Duodenal mucosa (tissue), 2 donors: ENCODE measurements around the gene GABRB1.
"Not testable (repeated sequence)": the region's sequence is repeated elsewhere in the genome, so short reads cannot be mapped to it uniquely, and the experiment has no call there.

Source experiments
- H3K27ac ChIP-seq: one replicate; pipeline ENCODE4 v1.7.0; 2013; ENCODE audit warnings: low read depth, low read length
- H3K27me3 ChIP-seq, 2 donors: one replicate each; pipeline ENCODE4 v1.7.0; 2013; ENCODE audit warnings: low read length in 2 of 2, control low read depth in 1 of 2; ENCODE audit not compliant: insufficient read depth in 2 of 2, control insufficient read depth in 1 of 2
- H3K36me3 ChIP-seq, 2 donors: one replicate each; pipeline ENCODE4 v1.7.0; 2013; ENCODE audit warnings: low read length in 2 of 2, control low read depth in 1 of 2; ENCODE audit not compliant: insufficient read depth in 2 of 2, control insufficient read depth in 1 of 2
- H3K4me1 ChIP-seq, 2 donors: one replicate each; pipeline ENCODE4 v1.7.0; 2013; ENCODE audit warnings: low read length in 2 of 2, control low read depth in 1 of 2; ENCODE audit not compliant: insufficient read depth in 2 of 2, control insufficient read depth in 1 of 2
- H3K4me3 ChIP-seq, 2 donors: one replicate each; pipeline ENCODE4 v1.7.0; 2013; ENCODE audit warnings: low read length in 2 of 2, low read depth in 1 of 2
- H3K9ac ChIP-seq, 2 donors: one replicate each; pipeline ENCODE4 v1.7.0; 2013; ENCODE audit warnings: low read length in 2 of 2, low read depth in 1 of 2
- H3K9me3 ChIP-seq, 2 donors: one replicate each; pipeline ENCODE4 v1.7.0; 2013; ENCODE audit warnings: low read length in 2 of 2, control low read depth in 1 of 2; ENCODE audit not compliant: control insufficient read depth in 1 of 2

GABRB1 gene

DNA sequence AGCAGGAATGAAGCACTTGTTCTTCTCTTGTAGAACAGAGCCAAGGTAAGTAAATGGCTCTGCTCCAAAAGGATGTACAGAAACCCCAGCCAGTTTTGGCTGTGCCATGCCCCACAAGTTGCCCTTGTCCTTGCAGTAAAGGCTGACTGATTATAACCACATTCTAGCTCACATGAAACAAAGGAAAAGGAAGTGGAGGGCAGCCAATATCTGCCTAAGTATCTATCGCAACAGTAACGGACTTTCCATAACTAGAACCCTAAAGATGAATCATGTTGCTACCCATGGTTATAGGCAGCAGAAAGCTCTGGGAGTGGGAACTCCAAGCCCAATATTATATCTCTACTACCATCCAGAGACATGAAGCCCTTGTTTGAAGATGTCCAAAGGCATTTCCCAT lies 336.4 kb downstream of the GABRB1 start:
- Histone ChIP-seq H3K4me1 (no peaks in the 10 kb centered on the region), H3K27ac (no peak overlapping the region), H3K9me3 (no peaks in the 10 kb centered on the region), H3K9ac (no peak overlapping the region), H3K27me3 (no peaks in the 10 kb centered on the region), H3K36me3 (no peaks in the 10 kb centered on the region), H3K4me3 (no peak overlapping the region)

- H3K27me3 ChIP-seq = no peaks in the 10 kb centered on the region
- H3K9ac ChIP-seq = no peak overlapping the region
- no peak overlapping the region for H3K27ac ChIP-seq
- no peaks in the 10 kb centered on the region for H3K9me3 ChIP-seq
- no peaks in the 10 kb centered on the region for H3K36me3 ChIP-seq
- H3K4me3 ChIP-seq = no peak overlapping the region
- no peaks in the 10 kb centered on the region for H3K4me1 ChIP-seq
Observed at GRCh38 chr4:47368211-47368610, 336.8 kb downstream of the GABRB1 start.

DNA sequence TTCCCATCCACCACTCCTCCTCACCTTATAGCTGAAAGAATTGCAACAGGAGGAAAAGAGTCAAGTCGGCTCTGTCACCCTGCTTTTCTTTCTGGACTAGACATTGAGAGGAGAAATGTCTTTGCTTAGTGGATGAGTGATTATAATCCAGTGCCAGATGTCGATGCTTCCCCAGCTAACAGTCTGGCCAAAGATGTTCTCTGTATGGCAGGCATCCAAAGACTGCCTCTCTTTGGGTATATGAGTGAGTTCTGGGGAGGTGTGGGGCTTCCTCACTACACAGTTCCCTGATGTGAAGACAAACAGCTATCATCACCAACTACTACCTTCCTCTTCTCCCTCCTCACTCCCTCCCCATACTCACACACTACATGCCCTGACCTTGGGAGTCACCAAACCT lies 341.2 kb downstream of the GABRB1 start:
- Histone ChIP-seq H3K27ac (no peak overlapping the region), H3K9ac (no peak overlapping the region), H3K4me3 (no peak overlapping the region), H3K9me3 (no peaks in the 10 kb centered on the region), H3K36me3 (no peaks in the 10 kb centered on the region), H3K4me1 (no peaks in the 10 kb centered on the region), H3K27me3 (no peaks in the 10 kb centered on the region)

GRCh38 chr4:47373174-47373573 lies 341.8 kb downstream of the GABRB1 start:
- no peaks in the 10 kb centered on the region for H3K36me3 ChIP-seq
- no peak overlapping the region for H3K4me3 ChIP-seq
- no peaks in the 10 kb centered on the region for H3K27me3 ChIP-seq
- no peak overlapping the region for H3K27ac ChIP-seq
- H3K4me1 ChIP-seq = no peaks in the 10 kb centered on the region
- H3K9me3 ChIP-seq = no peaks in the 10 kb centered on the region
- no peak overlapping the region for H3K9ac ChIP-seq

GRCh38 chr4:47373709-47374108 lies 342.3 kb downstream of the GABRB1 start:
- Histone ChIP-seq H3K9ac (no peak overlapping the region), H3K36me3 (no peaks in the 10 kb centered on the region), H3K4me3 (no peak overlapping the region), H3K27ac (no peak overlapping the region), H3K27me3 (no peaks in the 10 kb centered on the region), H3K4me1 (no peaks in the 10 kb centered on the region), H3K9me3 (no peaks in the 10 kb centered on the region)

DNA sequence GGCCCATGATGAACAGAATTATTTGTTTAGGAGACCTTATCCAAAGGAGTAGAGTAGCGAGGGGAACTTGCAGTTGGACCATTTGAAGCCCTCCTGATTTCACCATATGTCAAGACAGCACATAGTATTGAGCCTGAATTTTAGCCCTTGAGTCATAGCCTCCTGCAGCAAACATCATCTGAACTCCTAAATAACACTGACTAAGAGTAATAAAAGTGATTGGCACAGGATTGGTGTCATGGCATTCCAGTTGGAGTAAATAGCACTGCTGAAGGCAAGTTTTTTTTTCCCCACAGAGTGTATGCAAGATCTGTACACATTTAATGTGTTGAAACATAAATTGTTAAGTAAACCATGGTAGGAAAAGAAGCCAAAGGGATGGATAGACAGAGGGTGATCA lies 343.1 kb downstream of the GABRB1 start:
- no peaks in the 10 kb centered on the region for H3K4me1 ChIP-seq
- H3K9me3 ChIP-seq = no peaks in the 10 kb centered on the region
- H3K9ac ChIP-seq = no peak overlapping the region
- no peak overlapping the region for H3K4me3 ChIP-seq
- no peak overlapping the region for H3K27ac ChIP-seq
- H3K36me3 ChIP-seq = no peaks in the 10 kb centered on the region
- no peaks in the 10 kb centered on the region for H3K27me3 ChIP-seq

- H3K4me3 ChIP-seq, H3K27me3 ChIP-seq, H3K4me1 ChIP-seq, H3K9ac ChIP-seq, H3K36me3 ChIP-seq, H3K27ac ChIP-seq, H3K9me3 ChIP-seq: not testable (repeated sequence)
Observed at GRCh38 chr4:47378021-47378530, 346.7 kb downstream of the GABRB1 start.

DNA sequence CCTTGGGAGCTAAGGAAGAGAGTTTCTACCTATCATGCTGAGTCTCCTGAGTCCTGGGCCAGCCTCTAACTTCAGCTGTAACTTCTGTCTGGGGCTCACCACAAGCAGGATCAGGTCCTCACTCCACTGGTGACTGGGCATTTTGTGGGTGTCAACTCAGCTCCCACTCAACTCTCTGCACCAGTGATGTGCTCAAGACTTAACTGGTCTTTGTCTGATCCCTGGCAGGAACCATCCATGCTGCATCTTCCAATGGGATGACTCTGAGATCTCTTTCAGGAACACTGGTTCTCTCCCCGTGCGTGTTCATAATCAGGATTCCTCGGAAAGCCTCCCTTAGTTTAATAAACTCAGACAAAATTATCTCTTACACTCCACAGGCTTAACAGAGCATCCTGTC lies 349.8 kb downstream of the GABRB1 start:
- Histone ChIP-seq H3K36me3 (no peaks in the 10 kb centered on the region), H3K9ac (no peak overlapping the region)

DNA sequence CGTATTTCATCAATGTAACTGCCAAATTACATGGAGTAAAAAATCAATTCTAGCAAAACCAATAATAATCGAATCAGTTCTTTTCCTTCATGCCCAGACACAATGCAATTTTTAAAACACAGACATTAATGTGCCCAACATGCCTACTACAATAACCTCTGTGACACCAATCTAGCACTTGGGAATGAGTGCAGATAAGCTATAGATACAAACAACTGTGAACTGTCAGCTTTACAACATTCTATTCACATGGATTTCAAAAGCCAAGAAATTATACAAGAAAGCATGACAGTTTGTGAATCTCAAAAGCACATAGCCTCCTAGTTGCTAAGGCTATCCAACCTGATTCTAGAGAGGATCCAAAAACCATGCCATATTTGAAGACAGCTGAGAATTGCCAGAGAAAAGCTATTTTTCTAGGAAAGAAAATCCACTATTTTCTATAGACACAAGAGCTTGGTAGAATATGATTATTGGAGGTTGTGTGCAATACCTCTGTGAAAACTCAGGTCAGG lies 351.5 kb downstream of the GABRB1 start:
- Histone ChIP-seq H3K27me3 (no peaks in the 10 kb centered on the region), H3K27ac (no peak overlapping the region), H3K4me1 (no peaks in the 10 kb centered on the region), H3K36me3 (no peaks in the 10 kb centered on the region), H3K4me3 (no peak overlapping the region), H3K9ac (no peak overlapping the region), H3K9me3 (no peaks in the 10 kb centered on the region)

More for the DNA sequence above, 349.8 kb downstream of the GABRB1 start:
- Histone ChIP-seq H3K9me3 (no peaks in the 10 kb centered on the region), H3K27me3 (no peaks in the 10 kb centered on the region), H3K4me3 (no peak overlapping the region), H3K27ac (no peak overlapping the region), H3K4me1 (no peaks in the 10 kb centered on the region)

- no peak overlapping the region for H3K9ac ChIP-seq
- H3K9me3 ChIP-seq = no peaks in the 10 kb centered on the region
- H3K27me3 ChIP-seq = no peaks in the 10 kb centered on the region
- no peaks in the 10 kb centered on the region for H3K4me1 ChIP-seq
- H3K27ac ChIP-seq = no peak overlapping the region
- no peak overlapping the region for H3K4me3 ChIP-seq
- no peaks in the 10 kb centered on the region for H3K36me3 ChIP-seq
Observed at GRCh38 chr4:47383829-47384427, 352.6 kb downstream of the GABRB1 start.
